T-cell (primary cell): Measurements from ENCODE around the gene SMARCA4. TPM values are rescaled to one million over a fixed set of nuclear protein-coding genes. Genes with fewer than 3 reads are reported as not detected.
"Not testable (repeated sequence)": the region's sequence is repeated elsewhere in the genome, so short reads cannot be mapped to it uniquely, and the experiment has no call there.

Experiments used
- ATAC-seq, 4 experiments: fragments of 200-7000 bp in 3 of 4; fragments of 150-1000 bp in 1 of 4; cut with Tn5 transposase; replicated peaks in 1 of 4; 1 replicate in 3 of 4; 2 replicates in 1 of 4; pipeline ENCODE4 v1.10.0; 2021; ENCODE audit warnings: moderate library complexity in 3 of 4, mild to moderate bottlenecking in 2 of 4, moderate number of reproducible peaks in 1 of 4
- CTCF ChIA-PET, 2 donors: fragments of 300-600 bp; sonication (Branson Sonifier 250); formaldehyde crosslinking; loops; one replicate each; lab custom pipeline; 2022; ENCODE audit warnings: antibody characterized with exemption in 2 of 2; lab: Charles Lee
- POLR2A ChIA-PET, 2 donors: fragments of 300-600 bp; sonication (Branson Sonifier 250); formaldehyde crosslinking; loops; one replicate each; lab custom pipeline; 2022; ENCODE audit warnings: antibody characterized with exemption in 2 of 2; lab: Charles Lee
- DNase-seq, 35 experiments: peaks; one replicate each; pipeline versions ENCODE4 v3.0.0 to v3.0.0-alpha.2; 2013 to 2023
- H3K27ac ChIP-seq: one replicate; pipeline ENCODE4 v1.5.1; 2013; ENCODE audit warnings: low read length
- H3K27me3 ChIP-seq, 2 experiments: replicated peaks in 1 of 2; 1 replicate in 1 of 2; 2 replicates in 1 of 2; pipeline versions ENCODE4 v1.6.1 to v1.7.0; 2013; ENCODE audit warnings: low read length in 1 of 2, mixed read lengths in 1 of 2; ENCODE audit not compliant: control insufficient read depth in 2 of 2, insufficient read depth in 2 of 2; ENCODE audit errors: extremely low read depth in 1 of 2
- H3K36me3 ChIP-seq, 2 donors: 1 replicate in 1 of 2; 2 replicates in 1 of 2; pipeline versions ENCODE4 v1.6.1 to v1.7.0; 2013; ENCODE audit warnings: low read length in 1 of 2; ENCODE audit not compliant: control insufficient read depth in 2 of 2, insufficient read depth in 1 of 2; ENCODE audit errors: extremely low read depth in 1 of 2
- H3K4me1 ChIP-seq, 2 experiments: 1 replicate in 1 of 2; 2 replicates in 1 of 2; pipeline versions ENCODE4 v1.6.1 to v1.7.0; 2013; ENCODE audit warnings: low read length in 2 of 2, mixed read lengths in 1 of 2; ENCODE audit not compliant: insufficient read depth in 2 of 2, control insufficient read depth in 1 of 2; ENCODE audit errors: extremely low read depth in 1 of 2
- H3K4me3 ChIP-seq, 2 donors: 1 replicate in 1 of 2; 2 replicates in 1 of 2; pipeline versions ENCODE4 v1.5.1 to v1.7.0; 2013; ENCODE audit warnings: mild to moderate bottlenecking in 2 of 2, low read length in 1 of 2, moderate library complexity in 1 of 2; ENCODE audit not compliant: control insufficient read depth in 1 of 2; ENCODE audit errors: extremely low read depth in 1 of 2
- H3K9me3 ChIP-seq: 2 replicates; pipeline ENCODE4 v1.7.0; 2013
- H3K27ac Mint-ChIP-seq, 2 donors: one replicate each; pipeline ENCODE4 v1.8.0; 2020 to 2021; ENCODE audit warnings: mild to moderate bottlenecking in 2 of 2, mixed read lengths in 2 of 2
- H3K27me3 Mint-ChIP-seq, 2 donors: one replicate each; pipeline ENCODE4 v1.8.0; 2021 to 2022; ENCODE audit warnings: mixed read lengths in 2 of 2
- H3K36me3 Mint-ChIP-seq: one replicate; pipeline ENCODE4 v1.8.0; 2021; ENCODE audit warnings: mixed read lengths
- H3K4me1 Mint-ChIP-seq, 3 donors: one replicate each; pipeline ENCODE4 v1.8.0; 2020 to 2022; ENCODE audit warnings: mixed read lengths in 3 of 3, mild to moderate bottlenecking in 1 of 3
- H3K4me3 Mint-ChIP-seq, 3 donors: one replicate each; pipeline ENCODE4 v1.8.0; 2020 to 2022; ENCODE audit warnings: mild to moderate bottlenecking in 3 of 3, mixed read lengths in 3 of 3, moderate library complexity in 3 of 3
- H3K9me3 Mint-ChIP-seq, 3 donors: one replicate each; pipeline ENCODE4 v1.8.0; 2020 to 2022; ENCODE audit warnings: mixed read lengths in 3 of 3
- WGBS: methylation state at CpG from one replicate; pipeline ENCODE4 v1.1.5; 2013; ENCODE audit warnings: missing lambda C conversion rate; ENCODE audit not compliant: insufficient coverage; 5-methylcytosine and 5-hydroxymethylcytosine counted together
- total RNA-seq, 35 experiments: library from RNA in 6 of 35; stranded (reverse) in 6 of 35; fragments of 120-200 nt in 1 of 35; gene quantifications; one replicate each; pipeline versions ENCODE4 v1.2.1 to v1.2.4 and lab custom pipeline; 2013 to 2026

Gene SMARCA4
- total RNA-seq, 5 donors from 2014 or later (not counting 1 experiment from before 2014, with no cell fraction given), result 93.4 to 114 (median 109) TPM

DNA sequence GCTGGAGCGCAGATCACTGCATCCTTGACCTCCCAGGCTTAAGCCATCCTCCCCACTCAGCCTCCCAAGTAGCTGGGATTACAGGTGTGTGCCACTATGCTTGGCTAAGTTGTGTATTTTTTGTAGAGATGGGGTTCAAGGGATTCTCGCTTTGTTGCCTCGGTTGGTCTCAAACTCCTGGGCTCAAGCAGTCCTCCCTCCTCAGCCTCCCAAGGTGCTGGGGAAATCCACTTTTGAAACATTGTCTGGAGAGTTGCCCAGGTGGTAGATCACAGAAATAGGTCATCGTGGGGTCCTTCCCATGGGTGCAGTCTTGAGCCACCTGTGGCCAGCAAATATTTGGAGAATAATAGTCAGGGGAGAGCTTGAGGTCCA, 133.7 kb downstream of the SMARCA4 start:
- Mint-ChIP-seq H3K27me3 (no peaks in the 10 kb centered on the region), H3K9me3 (peaks cover 0 to 7% (median 2%) of the 10 kb centered on the region in 3 donors), H3K4me3 (peak overlapping the region; percentile 57 to 70 (median 65)), H3K4me1 (peaks cover 50 to 67% (median 55%) of the 10 kb centered on the region in 3 donors), H3K27ac (peak overlapping the region; percentile 94 to 97), H3K36me3 (peaks cover 13% of the 10 kb centered on the region)
- CTCF ChIA-PET, result interaction anchor here (0.6 to 1.6 kb wide), 5 partner anchors 8 to 59 kb away, joined by 3 to 7 read pairs (median 3); no protein-coding TSS in a partner anchor
- Histone ChIP-seq H3K4me3 (peak overlapping the region in 1 of 2 donors; percentile 4), H3K9me3 (peaks cover 2% of the 10 kb centered on the region), H3K4me1 (peaks cover 16 to 79% of the 10 kb centered on the region in 2 experiments), H3K36me3 (no peaks in the 10 kb centered on the region), H3K27me3 (no peaks in the 10 kb centered on the region), H3K27ac (peak overlapping the region; percentile 97)
- 33% methylated on average over 1 of the region's 4 CpGs for WGBS
- ATAC-seq, result no peak
- POLR2A ChIA-PET, result interaction anchor here (0.6 to 1.0 kb wide), 3 partner anchors 32 to 785 kb away, joined by 3 to 5 read pairs (median 3); no protein-coding TSS in a partner anchor
- DNase-seq, result no peak

DNA sequence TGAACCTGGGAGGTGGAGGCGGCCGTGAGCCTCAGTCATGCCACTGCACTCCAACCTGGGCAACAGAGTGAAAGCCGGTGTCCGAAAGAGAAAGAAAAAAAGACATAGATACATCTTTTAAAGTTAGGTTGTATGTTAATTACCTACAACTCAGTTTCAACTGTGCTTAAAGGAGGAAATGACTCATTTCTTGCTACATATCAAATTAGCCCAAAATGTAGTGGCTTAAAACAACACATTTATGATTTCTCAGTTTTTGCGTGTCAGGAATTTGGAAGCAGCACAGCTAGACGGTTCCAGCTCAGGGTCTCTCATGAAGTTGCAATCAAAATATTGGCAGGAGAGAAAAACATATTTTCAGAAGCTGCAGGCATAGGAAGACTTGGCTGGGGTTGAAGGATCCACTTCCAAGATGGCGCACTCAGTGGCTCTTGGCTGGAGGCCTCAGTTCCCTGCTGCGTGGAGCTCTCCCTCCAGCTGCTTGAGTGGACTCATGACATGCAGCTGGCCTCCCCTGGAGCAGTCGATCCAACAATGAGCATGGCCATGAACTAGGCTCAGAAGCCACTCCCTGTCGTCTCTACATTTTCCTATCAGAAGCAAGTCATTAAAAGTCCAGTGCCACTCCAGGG, 135.5 kb downstream of the SMARCA4 start:
- H3K9me3 ChIP-seq, result peaks cover 2% of the 10 kb centered on the region
- no peaks in the 10 kb centered on the region for H3K27me3 Mint-ChIP-seq
- WGBS, result 80% methylated on average over 4 of the region's 10 CpGs
- H3K27ac Mint-ChIP-seq, result peak overlapping the region; percentile 94 to 97
- peaks cover 22% of the 10 kb centered on the region for H3K36me3 Mint-ChIP-seq
- POLR2A ChIA-PET, result interaction anchor here (0.6 kb wide), 2 partner anchors 58 to 764 kb away, joined by 3 to 5 read pairs; no protein-coding TSS in a partner anchor
- H3K9me3 Mint-ChIP-seq, result peaks cover 0 to 7% (median 2%) of the 10 kb centered on the region in 3 donors
- peaks cover 0 to 3% of the 10 kb centered on the region in 2 donors for H3K36me3 ChIP-seq
- DNase-seq (peak in 5 of 35 experiments; percentile 11 to 56 (median 14)), ATAC-seq (peak in 3 of 4 experiments; percentile 43 to 59 (median 54))
- peaks cover 16 to 62% of the 10 kb centered on the region in 2 experiments for H3K4me1 ChIP-seq
- CTCF ChIA-PET, result interaction anchor here in 1 of 2 donors (0.6 to 1.6 kb wide), 2 partner anchors 9 to 30 kb away, joined by 5 to 7 read pairs; no protein-coding TSS in a partner anchor
- H3K27ac ChIP-seq, result peak overlapping the region; percentile 97
- peak overlapping the region in 1 of 2 donors; percentile 25 for H3K4me3 ChIP-seq
- H3K4me1 Mint-ChIP-seq, result peaks cover 51 to 69% (median 60%) of the 10 kb centered on the region in 3 donors
- H3K4me3 Mint-ChIP-seq, result peak overlapping the region; percentile 57 to 70 (median 65)
- no peaks in the 10 kb centered on the region for H3K27me3 ChIP-seq

DNA sequence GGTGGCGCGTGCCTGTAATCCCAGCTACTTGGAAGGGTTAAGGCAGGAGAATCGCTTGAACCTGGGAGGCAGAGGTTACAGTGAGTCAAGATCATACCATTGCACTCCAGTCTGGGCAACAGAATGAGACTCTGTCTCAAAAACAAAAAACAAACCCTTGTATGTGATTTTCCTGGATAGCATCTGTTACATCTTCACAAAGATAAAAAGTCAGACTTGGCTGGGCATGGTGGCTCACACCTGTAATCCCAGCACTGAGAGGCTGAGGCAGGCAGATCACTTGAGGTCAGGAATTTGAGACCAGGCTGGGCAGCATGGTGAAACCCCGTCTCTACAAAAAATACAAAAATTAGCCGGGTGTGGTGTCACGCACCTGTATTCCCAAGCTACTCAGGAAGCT, 136.5 kb downstream of the SMARCA4 start:
- not testable (repeated sequence) for DNase-seq, ATAC-seq, H3K27me3 ChIP-seq, H3K27ac ChIP-seq, H3K4me3 Mint-ChIP-seq, H3K9me3 Mint-ChIP-seq, H3K9me3 ChIP-seq, H3K4me3 ChIP-seq, H3K27me3 Mint-ChIP-seq, H3K36me3 ChIP-seq
- peaks cover 7 to 52% of the 10 kb centered on the region in 2 experiments for H3K4me1 ChIP-seq
- ChIA-PET POLR2A (interaction anchor here in 1 of 2 donors (0.7 kb wide), 2 partner anchors 88 to 297 kb away, joined by 6 to 9 read pairs; no protein-coding TSS in a partner anchor), CTCF (interaction anchor here in 1 of 2 donors (0.6 kb wide), 1 partner anchor 29 kb away, joined by 4 read pairs; no protein-coding TSS in a partner anchor)
- WGBS, result 100% methylated on average over 4 of the region's 6 CpGs
- Mint-ChIP-seq H3K27ac (peak overlapping the region; percentile 52 to 77), H3K4me1 (peaks cover 43 to 61% (median 51%) of the 10 kb centered on the region in 3 donors), H3K36me3 (peaks cover 22% of the 10 kb centered on the region)

DNA sequence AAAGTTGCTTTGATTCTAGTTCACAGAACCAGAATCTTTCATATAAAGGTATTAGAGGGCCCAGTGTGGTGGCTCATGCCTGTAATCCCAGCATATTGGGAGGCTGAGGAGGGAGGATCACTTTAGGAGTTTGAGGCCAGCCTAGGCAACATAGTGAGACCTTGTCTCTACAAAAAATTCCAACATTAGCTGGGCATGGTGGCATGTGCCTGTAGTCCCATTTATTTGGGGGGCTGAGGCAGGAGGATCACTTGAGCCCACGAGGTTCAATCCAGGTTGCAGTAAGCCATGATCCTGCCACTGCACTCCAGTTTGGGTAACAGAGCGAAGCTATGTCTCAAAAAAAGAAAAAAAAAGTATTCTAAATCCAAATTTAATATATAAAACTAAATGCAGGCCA, 137.5 kb downstream of the SMARCA4 start:
- CTCF ChIA-PET, result no interaction called here
- H3K9me3 ChIP-seq, result peaks cover 2% of the 10 kb centered on the region
- POLR2A ChIA-PET, result no interaction called here
- peaks cover 6 to 42% of the 10 kb centered on the region in 2 experiments for H3K4me1 ChIP-seq
- DNase-seq (no peak), ATAC-seq (no peak)
- Mint-ChIP-seq H3K4me3 (no peak overlapping the region), H3K36me3 (peaks cover 31% of the 10 kb centered on the region), H3K27ac (no peak overlapping the region), H3K27me3 (no peaks in the 10 kb centered on the region), H3K4me1 (peaks cover 33 to 51% (median 41%) of the 10 kb centered on the region in 3 donors), H3K9me3 (peaks cover 0 to 7% (median 2%) of the 10 kb centered on the region in 3 donors)
- H3K27ac ChIP-seq, result no peak overlapping the region
- H3K27me3 ChIP-seq, result no peaks in the 10 kb centered on the region
- WGBS, result no CpG with 5 or more reads among the region's 2 CpGs
- peaks cover 0 to 14% of the 10 kb centered on the region in 2 donors for H3K36me3 ChIP-seq
- H3K4me3 ChIP-seq, result no peak overlapping the region

- peaks cover 31 to 46% (median 38%) of the 10 kb centered on the region in 3 donors for H3K4me1 Mint-ChIP-seq
- Histone ChIP-seq H3K4me1 (peaks cover 6 to 37% of the 10 kb centered on the region in 2 experiments), H3K27me3 (no peaks in the 10 kb centered on the region), H3K4me3 (no peak overlapping the region), H3K27ac (no peak overlapping the region), H3K36me3 (peaks cover 0 to 17% of the 10 kb centered on the region in 2 donors), H3K9me3 (peaks cover 2% of the 10 kb centered on the region)
- no peak for ATAC-seq
- ChIA-PET CTCF (no interaction called here), POLR2A (no interaction called here)
- no peak for DNase-seq
- peaks cover 0 to 7% (median 2%) of the 10 kb centered on the region in 3 donors for H3K9me3 Mint-ChIP-seq
- H3K27ac Mint-ChIP-seq, result no peak overlapping the region
- no peak overlapping the region for H3K4me3 Mint-ChIP-seq
- H3K27me3 Mint-ChIP-seq, result no peaks in the 10 kb centered on the region
- peaks cover 35% of the 10 kb centered on the region for H3K36me3 Mint-ChIP-seq
- no CpG with 5 or more reads among the region's 3 CpGs for WGBS
Measured at GRCh38 chr19:11098861-11099260, 138.0 kb downstream of the SMARCA4 start.

DNA sequence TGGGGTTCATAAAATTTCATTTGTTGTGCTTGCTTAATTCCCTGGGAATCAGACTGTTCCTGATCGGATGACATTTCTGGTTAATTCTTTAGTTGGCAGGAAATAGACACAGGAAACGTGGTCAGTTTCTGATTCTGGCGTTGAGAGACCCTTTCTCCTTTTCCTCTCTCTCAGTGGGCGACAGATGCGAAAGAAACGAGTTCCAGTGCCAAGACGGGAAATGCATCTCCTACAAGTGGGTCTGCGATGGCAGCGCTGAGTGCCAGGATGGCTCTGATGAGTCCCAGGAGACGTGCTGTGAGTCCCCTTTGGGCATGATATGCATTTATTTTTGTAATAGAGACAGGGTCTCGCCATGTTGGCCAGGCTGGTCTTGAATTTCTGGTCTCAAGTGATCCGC, 139.2 kb downstream of the SMARCA4 start:
- Histone ChIP-seq H3K9me3 (peaks cover 2% of the 10 kb centered on the region), H3K4me3 (no peak overlapping the region), H3K36me3 (peaks cover 5 to 27% of the 10 kb centered on the region in 2 donors), H3K4me1 (peaks cover 6 to 25% of the 10 kb centered on the region in 2 experiments), H3K27me3 (no peaks in the 10 kb centered on the region), H3K27ac (no peak overlapping the region)
- no peak overlapping the region for H3K4me3 Mint-ChIP-seq
- 100% methylated on average over 5 of the region's 12 CpGs for WGBS
- H3K27me3 Mint-ChIP-seq, result no peaks in the 10 kb centered on the region
- peaks cover 0 to 7% (median 2%) of the 10 kb centered on the region in 3 donors for H3K9me3 Mint-ChIP-seq
- H3K27ac Mint-ChIP-seq, result peak overlapping the region in 1 of 2 donors; percentile 49
- CTCF ChIA-PET, result interaction anchor here in 1 of 2 donors (0.6 kb wide), 1 partner anchor 56 kb away, joined by 4 read pairs; no protein-coding TSS in a partner anchor
- peaks cover 21 to 36% (median 30%) of the 10 kb centered on the region in 3 donors for H3K4me1 Mint-ChIP-seq
- ATAC-seq, result no peak
- DNase-seq, result no peak
- H3K36me3 Mint-ChIP-seq, result peaks cover 35% of the 10 kb centered on the region
- POLR2A ChIA-PET, result interaction anchor here in 1 of 2 donors (0.6 kb wide), 1 partner anchor 495 kb away, joined by 7 read pairs; no protein-coding TSS in a partner anchor
